ENCODE data around the gene SH2D6. TPM values are rescaled to one million over a fixed set of nuclear protein-coding genes. Genes with fewer than 3 reads are reported as not detected.

SH2D6 gene
- total RNA-seq, 1 donor from 2014 or later: not detected

DNA sequence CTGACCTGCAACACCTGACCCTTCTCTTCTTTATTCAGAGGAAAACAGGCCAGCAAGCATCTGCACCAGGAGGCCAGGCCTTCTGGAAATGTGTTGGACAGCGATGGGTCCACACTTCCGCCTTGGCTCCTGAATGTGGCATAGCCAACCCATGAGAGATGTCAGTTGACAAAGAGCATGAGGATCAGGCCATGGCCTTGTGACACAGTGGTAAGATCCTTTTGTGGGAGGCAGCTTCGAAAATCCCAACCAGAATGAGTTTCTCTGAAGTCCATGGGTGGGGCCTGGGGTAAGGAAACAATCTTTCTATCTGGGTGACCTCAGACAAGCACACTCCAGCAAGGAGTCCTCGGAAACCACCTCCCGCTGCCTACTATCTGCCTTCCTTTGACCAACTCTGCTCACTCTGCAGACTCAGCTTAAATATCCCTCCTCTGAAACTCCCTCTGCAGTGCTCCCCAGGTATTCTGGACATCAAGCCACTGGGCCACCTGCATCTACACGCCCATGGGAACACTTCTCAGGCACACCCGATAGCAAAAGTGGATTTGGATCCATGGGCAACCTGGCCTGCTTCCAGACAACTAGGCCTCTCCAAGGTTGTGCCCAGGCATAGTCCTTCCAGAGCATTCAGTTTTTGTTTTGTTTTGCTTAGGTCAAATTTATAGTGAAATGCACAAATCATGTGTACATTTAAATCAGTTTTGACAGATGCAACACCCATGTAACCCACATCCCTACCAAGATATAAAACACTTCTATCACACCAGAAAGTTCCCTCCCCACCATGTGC lies 3.6 kb upstream of the SH2D6 start:
- H3K27me3 ChIP-seq (ENCODE audit: control insufficient read depth, insufficient read depth, low read length): no peaks in the 10 kb centered on the region
- no peaks in the 10 kb centered on the region for H3K36me3 ChIP-seq (ENCODE audit: control insufficient read depth, insufficient read depth, low read length)
- no peak overlapping the region for H3K4me3 ChIP-seq (ENCODE audit: low read depth, low read length)
- no peak for DNase-seq (ENCODE audit: low read depth)
- TF ChIP-seq, protein P1, sequence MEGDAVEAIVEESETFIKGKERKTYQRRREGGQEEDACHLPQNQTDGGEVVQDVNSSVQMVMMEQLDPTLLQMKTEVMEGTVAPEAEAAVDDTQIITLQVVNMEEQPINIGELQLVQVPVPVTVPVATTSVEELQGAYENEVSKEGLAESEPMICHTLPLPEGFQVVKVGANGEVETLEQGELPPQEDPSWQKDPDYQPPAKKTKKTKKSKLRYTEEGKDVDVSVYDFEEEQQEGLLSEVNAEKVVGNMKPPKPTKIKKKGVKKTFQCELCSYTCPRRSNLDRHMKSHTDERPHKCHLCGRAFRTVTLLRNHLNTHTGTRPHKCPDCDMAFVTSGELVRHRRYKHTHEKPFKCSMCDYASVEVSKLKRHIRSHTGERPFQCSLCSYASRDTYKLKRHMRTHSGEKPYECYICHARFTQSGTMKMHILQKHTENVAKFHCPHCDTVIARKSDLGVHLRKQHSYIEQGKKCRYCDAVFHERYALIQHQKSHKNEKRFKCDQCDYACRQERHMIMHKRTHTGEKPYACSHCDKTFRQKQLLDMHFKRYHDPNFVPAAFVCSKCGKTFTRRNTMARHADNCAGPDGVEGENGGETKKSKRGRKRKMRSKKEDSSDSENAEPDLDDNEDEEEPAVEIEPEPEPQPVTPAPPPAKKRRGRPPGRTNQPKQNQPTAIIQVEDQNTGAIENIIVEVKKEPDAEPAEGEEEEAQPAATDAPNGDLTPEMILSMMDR (IDR thresholded peaks at IDR 0.05; ENCODE audit: insufficient read depth, low read length, poor library complexity, severe bottlenecking): no peak

DNA sequence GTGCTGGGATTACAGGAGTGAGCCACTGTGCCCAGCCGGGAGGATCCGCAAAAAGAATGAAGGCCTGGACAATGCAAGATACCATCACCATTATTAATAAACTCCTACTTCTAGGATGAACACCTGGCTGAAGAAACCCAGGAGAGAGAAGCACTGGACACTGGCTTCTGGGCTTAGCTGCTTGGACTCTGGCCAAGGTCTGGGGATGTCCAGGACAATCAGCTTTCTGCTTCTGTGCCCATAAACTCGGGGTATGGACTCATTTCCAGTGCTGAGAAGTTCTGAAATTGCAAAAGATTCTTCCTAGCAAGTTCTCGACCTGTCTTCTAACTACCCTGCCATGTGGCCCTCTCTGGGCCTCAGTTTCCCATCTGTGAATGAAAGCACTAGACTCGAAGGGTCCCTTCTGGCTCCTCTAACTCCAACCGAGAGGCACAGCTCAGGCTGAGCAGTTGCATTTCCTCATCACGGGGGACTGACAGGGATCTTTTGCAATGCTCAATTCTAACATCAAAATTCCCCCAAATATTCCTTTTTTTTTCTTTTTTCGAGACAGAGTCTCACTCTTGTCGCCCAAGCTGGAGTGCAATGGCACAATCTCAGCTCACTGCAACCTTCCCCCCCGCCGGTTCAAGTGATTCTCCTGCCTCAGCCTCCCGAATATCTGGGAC lies 2.4 kb upstream of the SH2D6 start:
- Histone ChIP-seq H3K36me3 (ENCODE audit: control insufficient read depth, insufficient read depth, low read length) (no peaks in the 10 kb centered on the region), H3K4me3 (ENCODE audit: low read depth, low read length) (no peak overlapping the region), H3K27me3 (ENCODE audit: control insufficient read depth, insufficient read depth, low read length) (no peaks in the 10 kb centered on the region)
- DNase-seq (ENCODE audit: low read depth): no peak
- TF ChIP-seq, protein P1 (IDR thresholded peaks at IDR 0.05; ENCODE audit: insufficient read depth, low read length, poor library complexity, severe bottlenecking): no peak

DNA sequence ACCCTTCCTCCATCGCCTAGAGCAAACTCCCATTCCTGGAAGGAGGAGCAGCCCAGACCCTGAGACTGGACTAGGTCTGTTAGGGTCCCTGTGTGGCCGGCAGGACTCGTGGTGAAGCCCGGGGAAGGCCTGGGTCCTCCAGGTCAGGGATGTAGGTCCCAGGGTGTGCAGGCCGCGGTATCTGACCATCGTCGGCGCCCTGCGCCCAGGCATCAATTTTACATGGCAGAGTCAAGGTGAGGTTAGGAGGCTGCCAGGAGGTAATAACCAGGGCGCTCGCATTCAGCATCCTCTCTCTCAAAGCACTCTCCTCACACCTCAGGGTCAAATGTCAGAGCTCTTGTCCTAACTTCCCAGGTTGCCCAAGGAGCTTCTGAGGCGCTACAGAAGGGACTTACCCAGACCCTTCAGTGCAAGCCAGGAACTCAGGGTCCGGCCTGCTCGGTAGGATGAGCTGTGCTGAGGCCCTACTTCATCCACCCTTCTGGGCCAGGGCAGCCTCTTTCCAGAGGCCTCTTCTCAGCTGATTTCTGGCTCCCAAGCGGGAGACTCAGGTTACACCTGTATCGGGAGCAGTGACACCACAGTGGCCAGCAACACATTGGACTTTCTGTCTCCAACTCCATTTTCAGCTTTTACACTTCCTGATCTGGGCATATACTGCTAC lies 628 bp downstream of the SH2D6 start:
- DNase-seq (ENCODE audit: low read depth): no peak
- peak overlapping the region; percentile 54 for H3K4me3 ChIP-seq (ENCODE audit: low read depth, low read length)
- no peaks in the 10 kb centered on the region for H3K36me3 ChIP-seq (ENCODE audit: control insufficient read depth, insufficient read depth, low read length)
- TF ChIP-seq, protein P1 (IDR thresholded peaks at IDR 0.05; ENCODE audit: insufficient read depth, low read length, poor library complexity, severe bottlenecking): no peak
- H3K27me3 ChIP-seq (ENCODE audit: control insufficient read depth, insufficient read depth, low read length): no peaks in the 10 kb centered on the region

DNA sequence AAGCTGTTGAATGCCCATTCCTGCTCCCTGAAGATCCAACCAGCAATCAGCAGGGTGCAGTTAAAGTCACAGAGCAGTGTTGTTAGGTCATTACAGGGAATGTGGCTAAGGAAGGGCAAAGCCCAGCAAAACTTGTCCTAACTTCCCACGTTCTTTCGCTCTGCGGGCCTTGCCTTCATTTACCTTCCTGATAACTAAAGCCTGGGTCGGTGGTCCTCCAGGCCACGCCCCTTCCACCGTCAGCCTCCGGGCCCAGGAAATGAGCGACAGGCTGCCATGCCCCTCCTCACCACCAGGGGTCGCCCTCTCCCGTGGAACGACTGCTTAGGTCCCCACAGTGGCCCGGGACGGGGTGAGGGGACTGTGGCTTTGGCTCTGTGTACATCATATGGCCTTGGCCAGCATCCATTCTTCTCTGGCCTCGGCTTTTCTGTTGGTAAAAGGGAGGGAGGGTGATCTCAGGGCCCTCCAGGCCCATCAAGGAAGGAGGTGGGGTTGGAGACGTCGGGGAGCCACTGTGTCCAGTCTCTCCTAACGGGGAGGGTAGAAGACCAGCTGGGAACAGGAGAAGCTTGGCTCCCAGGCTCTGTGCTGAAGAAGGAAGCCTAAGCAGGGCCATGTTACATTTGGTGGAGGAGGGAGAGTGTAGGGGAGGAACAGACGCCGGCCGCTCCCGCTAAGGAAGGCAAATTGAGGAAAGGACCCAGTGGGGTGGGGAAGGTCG lies 2.2 kb downstream of the SH2D6 start:
- no peak for DNase-seq (ENCODE audit: low read depth)
- H3K4me3 ChIP-seq (ENCODE audit: low read depth, low read length): no peak overlapping the region
- TF ChIP-seq, protein P1 (IDR thresholded peaks at IDR 0.05; ENCODE audit: insufficient read depth, low read length, poor library complexity, severe bottlenecking): peak; percentile 99

DNA sequence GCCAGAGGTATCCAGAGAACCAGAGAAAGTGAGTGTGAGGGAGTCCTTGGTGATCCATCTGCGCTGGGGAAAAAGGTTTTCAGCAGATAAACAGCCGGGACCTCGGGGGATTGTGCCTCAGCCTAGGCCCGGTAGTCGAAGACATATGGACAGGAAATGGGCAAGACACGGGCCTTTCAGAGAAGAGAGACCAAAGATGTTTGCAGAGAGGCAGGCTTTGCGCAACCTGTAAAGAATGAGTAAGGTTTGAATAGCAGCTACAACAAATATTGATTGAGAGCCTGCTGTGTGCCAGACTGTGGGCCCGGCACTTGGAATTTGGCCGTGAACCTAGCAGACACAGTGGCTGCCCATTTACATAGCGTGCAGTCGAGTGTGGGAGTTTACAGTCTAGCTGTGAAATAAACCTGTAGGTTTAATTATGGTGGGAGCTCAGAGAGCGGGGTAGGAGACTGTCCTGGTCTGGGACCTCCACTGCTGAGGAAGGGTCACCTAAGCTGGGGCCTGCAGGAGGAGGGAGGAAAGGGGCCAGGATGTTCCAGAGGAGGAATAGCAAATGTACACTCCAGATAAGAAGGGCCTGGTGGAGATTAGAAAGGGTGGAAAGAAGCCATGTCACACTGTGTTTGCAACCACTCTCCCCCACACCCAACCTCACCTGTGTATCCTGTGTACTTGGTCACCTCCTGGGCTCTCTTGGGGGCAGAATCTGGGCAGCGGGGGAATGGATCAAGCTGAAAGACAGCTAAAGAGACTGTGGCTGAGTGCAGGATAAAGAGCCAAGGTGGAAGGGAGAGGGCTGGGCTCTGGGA lies 3.0 kb downstream of the SH2D6 start:
- TF ChIP-seq, protein P1 (IDR thresholded peaks at IDR 0.05; ENCODE audit: insufficient read depth, low read length, poor library complexity, severe bottlenecking): no peak
- DNase-seq (ENCODE audit: low read depth): no peak
- no peak overlapping the region for H3K4me3 ChIP-seq (ENCODE audit: low read depth, low read length)
- H3K27me3 ChIP-seq (ENCODE audit: control insufficient read depth, insufficient read depth, low read length): no peaks in the 10 kb centered on the region
- no peaks in the 10 kb centered on the region for H3K36me3 ChIP-seq (ENCODE audit: control insufficient read depth, insufficient read depth, low read length)

More for the DNA sequence above, 2.2 kb downstream of the SH2D6 start:
- Histone ChIP-seq H3K27me3 (ENCODE audit: control insufficient read depth, insufficient read depth, low read length) (no peaks in the 10 kb centered on the region), H3K36me3 (ENCODE audit: control insufficient read depth, insufficient read depth, low read length) (no peaks in the 10 kb centered on the region)

All from kidney epithelial cell (primary cell).